OCI-LY7 (cell line): ENCODE data around the gene TTBK1. TPM values are rescaled to one million over a fixed set of nuclear protein-coding genes. Genes with fewer than 3 reads are reported as not detected.
A peak's percentile ranks its signal among the peaks of the same experiment; 100 is the strongest.

ENCODE experiments used
- BruUV-seq: library from RNA; stranded (reverse); fragments of 400-500 nt; replicated peaks from 2 replicates; lab custom pipeline; 2021; lab: Mats Ljungman, UMichigan
- CTCF ChIA-PET: fragments of 300-600 bp; sonication (Branson Sonifier 250); formaldehyde crosslinking; loops from one replicate; lab custom pipeline; 2022; ENCODE audit warnings: antibody characterized with exemption; ENCODE audit not compliant: unreplicated experiment; lab: Charles Lee
- POLR2A ChIA-PET: fragments of 300-600 bp; sonication (Branson Sonifier 250); formaldehyde crosslinking; loops from one replicate; lab custom pipeline; 2022; ENCODE audit warnings: antibody characterized with exemption; lab: Charles Lee
- DNase-seq: peaks from one replicate; pipeline ENCODE4 v3.0.0-alpha.2; 2015; ENCODE audit warnings: low spot score
- H2AFZ ChIP-seq: fragments of 200-600 bp; sonication (generic), shearing (Covaris generic); 2 replicates; pipeline ENCODE4 v1.6.1; 2014; ENCODE audit warnings: mild to moderate bottlenecking, antibody characterized with exemption, low read length, moderate library complexity
- H3K27ac ChIP-seq: fragments of 200-600 bp; sonication (generic); 2 replicates; pipeline ENCODE4 v1.5.1; 2014; ENCODE audit warnings: mixed run types, low read depth, mild to moderate bottlenecking, moderate library complexity, low read length, inconsistent platforms; ENCODE audit not compliant: poor library complexity, severe bottlenecking
- H3K36me3 ChIP-seq: fragments of 200-600 bp; sonication (generic); 2 replicates; pipeline ENCODE4 v1.6.1; 2014; ENCODE audit warnings: mild to moderate bottlenecking, antibody characterized with exemption, low read length, moderate library complexity, mixed read lengths; ENCODE audit not compliant: insufficient read depth
- H3K4me1 ChIP-seq: fragments of 200-600 bp; sonication (generic); 2 replicates; pipeline ENCODE4 v1.5.1; 2014; ENCODE audit warnings: mild to moderate bottlenecking, low read length; ENCODE audit not compliant: insufficient read depth, poor library complexity, severe bottlenecking
- H3K4me2 ChIP-seq: fragments of 200-600 bp; sonication (generic); 2 replicates; pipeline ENCODE4 v1.6.1; 2014; ENCODE audit warnings: mild to moderate bottlenecking, low read length
- H3K4me3 ChIP-seq: fragments of 200-600 bp; sonication (generic); 2 replicates; pipeline ENCODE4 v1.5.1; 2014; ENCODE audit warnings: mild to moderate bottlenecking, low read depth, low read length; ENCODE audit not compliant: poor library complexity, severe bottlenecking
- H3K79me2 ChIP-seq: fragments of 200-600 bp; sonication (generic); 2 replicates; pipeline ENCODE4 v1.6.1; 2016; ENCODE audit warnings: low read depth, mild to moderate bottlenecking, low read length, moderate library complexity, mixed read lengths; ENCODE audit not compliant: insufficient read depth
- H3K9me2 ChIP-seq: fragments of 200-600 bp; sonication (generic); 2 replicates; pipeline ENCODE4 v1.6.1; 2016; ENCODE audit warnings: mild to moderate bottlenecking, low read length, mixed read lengths; ENCODE audit not compliant: insufficient read depth
- H3K9me3 ChIP-seq: fragments of 200-600 bp; sonication (generic); 2 replicates; pipeline ENCODE4 v1.6.1; 2014; ENCODE audit warnings: mild to moderate bottlenecking, mixed run types, low read length, mixed read lengths
- H4K20me1 ChIP-seq: fragments of 200-600 bp; sonication (generic); 2 replicates; pipeline ENCODE4 v1.6.1; 2014; ENCODE audit warnings: mild to moderate bottlenecking, antibody characterized with exemption, low read length, moderate library complexity, mixed read lengths; ENCODE audit not compliant: insufficient read depth
- CTCF ChIP-seq: fragments of 200-600 bp; sonication (generic); conservative IDR thresholded peaks from 2 replicates; pipeline ENCODE4 v1.5.1; 2014; ENCODE audit warnings: mild to moderate bottlenecking, antibody characterized with exemption, low read length, moderate library complexity, mixed read lengths
- EZH2phosphoT487 ChIP-seq: fragments of 200-600 bp; sonication (generic); IDR thresholded peaks from 2 replicates; pipeline ENCODE4 v1.6.1; 2018; ENCODE audit warnings: low read depth, borderline replicate concordance, mild to moderate bottlenecking, mixed run types, antibody characterized with exemption, low read length, moderate library complexity, mixed read lengths
- intact Hi-C: fragments of 100-400 bp; cut with micrococcal nuclease; formaldehyde crosslinking; loops from one replicate; pipeline ENCODE4 v1.10.0; 2022; ENCODE audit not compliant: unreplicated experiment
- total RNA-seq, 2 experiments: library from RNA; depleted of rRNA in 1 of 2; stranded (reverse); fragments of >200 nt in 1 of 2; shearing (Covaris generic) in 1 of 2; gene quantifications; 2 replicates each; pipeline ENCODE4 v1.2.3, GENCODE V29; 2014 to 2022

TTBK1 gene
- total RNA-seq, 2 experiments from 2014 or later: 0.35 to 1.7 TPM

- Histone ChIP-seq H3K4me1 (no peaks in the 10 kb centered on the region), H2AFZ (no peak overlapping the region), H3K4me2 (no peak overlapping the region), H3K79me2 (no peaks in the 10 kb centered on the region), H3K9me3 (no peaks in the 10 kb centered on the region), H4K20me1 (no peaks in the 10 kb centered on the region), H3K9me2 (no peaks in the 10 kb centered on the region), H3K4me3 (no peak overlapping the region), H3K27ac (no peak overlapping the region), H3K36me3 (no peaks in the 10 kb centered on the region)
- intact Hi-C loops: no loop called here
- CTCF ChIA-PET: no interaction called here
- BruUV-seq: no TSS peak
- no peak for TF ChIP-seq CTCF
- TF ChIP-seq EZH2phosphoT487: no peak
- no peak for DNase-seq
- POLR2A ChIA-PET: no interaction called here
Measured at GRCh38 chr6:43202451-43202850, 40.8 kb upstream of the TTBK1 start.

- Histone ChIP-seq H3K4me3 (no peak overlapping the region), H3K4me2 (no peak overlapping the region), H3K79me2 (no peaks in the 10 kb centered on the region), H3K36me3 (no peaks in the 10 kb centered on the region), H3K4me1 (no peaks in the 10 kb centered on the region), H4K20me1 (no peaks in the 10 kb centered on the region), H3K27ac (no peak overlapping the region), H2AFZ (no peak overlapping the region), H3K9me3 (no peaks in the 10 kb centered on the region), H3K9me2 (no peaks in the 10 kb centered on the region)
- DNase-seq: no peak
- CTCF ChIA-PET: no interaction called here
- POLR2A ChIA-PET: no interaction called here
- TF ChIP-seq EZH2phosphoT487 (no peak), CTCF (0 out of 2 replicates have a peak, but pooled peaks have one; percentile 12)
- intact Hi-C loops: no loop called here
- BruUV-seq: no TSS peak
Measured at GRCh38 chr6:43203029-43203717, 40.1 kb upstream of the TTBK1 start.

GRCh38 chr6:43203718-43204095 lies 39.6 kb upstream of the TTBK1 start:
- TF ChIP-seq CTCF (no peak), EZH2phosphoT487 (no peak)
- DNase-seq: no peak
- no peaks in the 10 kb centered on the region for H4K20me1 ChIP-seq
- ChIA-PET POLR2A (interaction anchor here (0.6 kb wide), 1 partner anchor 458 kb away, joined by 4 read pairs; the partner anchor contains the start of gene TBCC), CTCF (no interaction called here)
- H3K4me2 ChIP-seq: no peak overlapping the region
- intact Hi-C loops: no loop called here
- no TSS peak for BruUV-seq
- no peaks in the 10 kb centered on the region for H3K4me1 ChIP-seq
- H3K9me3 ChIP-seq: no peaks in the 10 kb centered on the region
- H3K36me3 ChIP-seq: no peaks in the 10 kb centered on the region
- H2AFZ ChIP-seq: no peak overlapping the region
- no peak overlapping the region for H3K27ac ChIP-seq
- H3K9me2 ChIP-seq: no peaks in the 10 kb centered on the region
- no peaks in the 10 kb centered on the region for H3K79me2 ChIP-seq
- no peak overlapping the region for H3K4me3 ChIP-seq
